Measurements from ENCODE around the gene FHDC1. TPM values are rescaled to one million over a fixed set of nuclear protein-coding genes. Genes with fewer than 3 reads are reported as not detected.

FHDC1 gene
- total RNA-seq, 1 donor from 2014 or later: 22.3 TPM

DNA sequence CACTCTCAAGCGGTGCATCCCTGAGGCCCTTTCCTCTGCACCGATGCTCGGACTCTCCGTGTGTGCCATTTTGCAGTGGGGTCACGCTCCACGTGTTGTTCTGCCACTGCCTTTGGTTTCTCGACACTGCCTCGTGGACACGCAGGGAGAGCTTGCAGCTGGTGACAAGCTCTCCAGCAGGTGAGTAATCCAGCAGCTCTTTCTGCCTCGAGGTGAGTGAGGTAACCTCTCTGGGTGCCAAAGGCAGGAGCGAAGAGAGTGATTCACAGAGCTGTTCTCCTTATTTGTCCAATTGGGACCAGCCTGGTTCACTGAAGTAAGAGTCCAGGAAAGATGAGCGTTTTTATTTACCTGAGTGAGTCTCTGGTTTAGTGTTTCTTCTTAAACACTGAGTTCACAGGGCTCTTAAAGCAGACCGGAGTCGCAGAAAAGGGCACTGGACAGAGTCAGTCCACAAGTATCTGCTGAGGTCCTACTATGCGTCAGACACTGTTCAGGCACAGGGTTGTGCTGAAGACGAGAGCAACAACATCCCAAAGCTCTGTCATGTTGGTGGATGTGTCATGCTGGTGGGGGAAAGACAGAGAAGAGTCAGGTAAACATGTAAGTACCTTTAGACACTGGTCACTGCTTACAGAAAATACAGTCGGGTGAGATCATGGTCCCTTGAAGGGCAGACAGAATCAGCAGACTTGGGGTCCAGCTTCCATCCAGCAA, 61.8 kb downstream of the FHDC1 start:
- H3K9me3 Mint-ChIP-seq (ENCODE audit: unreplicated experiment): no peaks in the 10 kb centered on the region
- TF ChIP-seq, protein P1, sequence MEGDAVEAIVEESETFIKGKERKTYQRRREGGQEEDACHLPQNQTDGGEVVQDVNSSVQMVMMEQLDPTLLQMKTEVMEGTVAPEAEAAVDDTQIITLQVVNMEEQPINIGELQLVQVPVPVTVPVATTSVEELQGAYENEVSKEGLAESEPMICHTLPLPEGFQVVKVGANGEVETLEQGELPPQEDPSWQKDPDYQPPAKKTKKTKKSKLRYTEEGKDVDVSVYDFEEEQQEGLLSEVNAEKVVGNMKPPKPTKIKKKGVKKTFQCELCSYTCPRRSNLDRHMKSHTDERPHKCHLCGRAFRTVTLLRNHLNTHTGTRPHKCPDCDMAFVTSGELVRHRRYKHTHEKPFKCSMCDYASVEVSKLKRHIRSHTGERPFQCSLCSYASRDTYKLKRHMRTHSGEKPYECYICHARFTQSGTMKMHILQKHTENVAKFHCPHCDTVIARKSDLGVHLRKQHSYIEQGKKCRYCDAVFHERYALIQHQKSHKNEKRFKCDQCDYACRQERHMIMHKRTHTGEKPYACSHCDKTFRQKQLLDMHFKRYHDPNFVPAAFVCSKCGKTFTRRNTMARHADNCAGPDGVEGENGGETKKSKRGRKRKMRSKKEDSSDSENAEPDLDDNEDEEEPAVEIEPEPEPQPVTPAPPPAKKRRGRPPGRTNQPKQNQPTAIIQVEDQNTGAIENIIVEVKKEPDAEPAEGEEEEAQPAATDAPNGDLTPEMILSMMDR (IDR thresholded peaks at IDR 0.05): no peak
- peaks cover 22% of the 10 kb centered on the region for H3K4me1 Mint-ChIP-seq (ENCODE audit: unreplicated experiment)
- no peak overlapping the region for H3K27ac Mint-ChIP-seq (ENCODE audit: unreplicated experiment)
- H3K36me3 Mint-ChIP-seq (ENCODE audit: unreplicated experiment): no peaks in the 10 kb centered on the region
- DNase-seq (ENCODE audit: extremely low spot score, unreplicated experiment): no peak
- no peak overlapping the region for H3K4me3 Mint-ChIP-seq (ENCODE audit: unreplicated experiment)
- H3K27me3 Mint-ChIP-seq (ENCODE audit: unreplicated experiment): no peaks in the 10 kb centered on the region

DNA sequence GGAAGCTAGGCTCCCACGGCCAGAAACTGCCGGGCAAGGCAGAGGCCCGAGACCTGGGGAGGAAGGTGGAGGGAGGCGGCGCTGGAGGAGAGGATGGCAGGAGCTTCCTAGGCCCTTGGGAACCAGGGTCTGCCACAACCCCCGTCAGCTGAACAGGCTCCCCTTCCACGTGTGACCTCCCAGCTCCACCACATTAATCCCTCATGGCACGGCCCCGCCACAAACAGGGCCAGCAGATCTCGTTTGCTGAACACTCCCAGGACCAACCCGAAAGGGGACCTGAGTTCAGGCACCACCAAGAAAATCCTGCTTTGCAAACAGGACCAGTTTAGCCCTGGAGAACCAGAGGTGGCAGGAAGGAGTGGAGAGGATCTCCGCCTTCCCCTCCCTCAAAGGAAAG, 62.7 kb downstream of the FHDC1 start:
- H3K9me3 Mint-ChIP-seq (ENCODE audit: unreplicated experiment): no peaks in the 10 kb centered on the region
- H3K27ac Mint-ChIP-seq (ENCODE audit: unreplicated experiment): no peak overlapping the region

DNA sequence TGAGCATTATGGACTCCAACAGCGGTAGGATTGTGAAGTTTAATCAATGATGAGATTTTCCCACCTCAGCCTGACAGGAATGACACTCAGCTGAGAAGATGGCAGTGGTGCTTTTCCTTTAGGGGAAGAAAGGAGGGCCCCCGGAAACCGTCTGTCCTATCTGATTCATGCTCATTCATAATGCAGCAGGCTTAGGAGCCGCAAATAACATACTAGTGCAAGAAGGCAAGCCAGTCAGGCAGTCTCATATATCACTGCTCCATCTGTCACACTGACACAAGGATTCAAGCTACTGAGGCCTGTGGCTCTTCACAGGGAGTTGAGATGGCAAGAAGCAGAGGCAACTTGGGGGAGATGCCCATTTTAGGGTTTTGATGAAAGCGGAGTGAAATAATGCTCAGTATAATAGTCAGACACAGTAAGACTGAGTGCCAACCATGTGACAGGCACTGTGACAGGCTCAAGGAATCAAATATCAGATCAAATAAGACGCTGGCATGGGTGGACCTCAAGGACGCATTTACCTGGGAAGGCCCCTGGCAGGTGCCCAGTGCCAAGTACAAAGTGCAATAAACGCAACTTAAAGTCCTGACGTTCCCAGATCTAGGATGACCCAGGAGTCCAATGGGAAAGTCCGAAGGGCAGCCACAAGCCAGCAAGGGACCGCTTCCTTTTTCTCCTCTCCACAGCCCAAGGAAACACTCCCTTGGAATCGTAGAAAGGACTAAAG, 63.4 kb downstream of the FHDC1 start:
- DNase-seq (ENCODE audit: extremely low spot score, unreplicated experiment): no peak
- H3K36me3 Mint-ChIP-seq (ENCODE audit: unreplicated experiment): no peaks in the 10 kb centered on the region
- TF ChIP-seq, protein P1 (IDR thresholded peaks at IDR 0.05): no peak
- H3K4me1 Mint-ChIP-seq (ENCODE audit: unreplicated experiment): peaks cover 26% of the 10 kb centered on the region
- H3K4me3 Mint-ChIP-seq (ENCODE audit: unreplicated experiment): no peak overlapping the region
- H3K27me3 Mint-ChIP-seq (ENCODE audit: unreplicated experiment): no peaks in the 10 kb centered on the region
- H3K27ac Mint-ChIP-seq (ENCODE audit: unreplicated experiment): no peak overlapping the region
- no peaks in the 10 kb centered on the region for H3K9me3 Mint-ChIP-seq (ENCODE audit: unreplicated experiment)

More for the DNA sequence above, 62.7 kb downstream of the FHDC1 start:
- no peak for DNase-seq (ENCODE audit: extremely low spot score, unreplicated experiment)
- H3K4me1 Mint-ChIP-seq (ENCODE audit: unreplicated experiment): peaks cover 25% of the 10 kb centered on the region
- H3K27me3 Mint-ChIP-seq (ENCODE audit: unreplicated experiment): no peaks in the 10 kb centered on the region
- H3K36me3 Mint-ChIP-seq (ENCODE audit: unreplicated experiment): no peaks in the 10 kb centered on the region
- H3K4me3 Mint-ChIP-seq (ENCODE audit: unreplicated experiment): no peak overlapping the region
- TF ChIP-seq, protein P1 (IDR thresholded peaks at IDR 0.05): no peak

- TF ChIP-seq, protein P1 (IDR thresholded peaks at IDR 0.05): no peak
- peaks cover 26% of the 10 kb centered on the region for H3K4me1 Mint-ChIP-seq (ENCODE audit: unreplicated experiment)
- no peaks in the 10 kb centered on the region for H3K36me3 Mint-ChIP-seq (ENCODE audit: unreplicated experiment)
- no peak for DNase-seq (ENCODE audit: extremely low spot score, unreplicated experiment)
- H3K27ac Mint-ChIP-seq (ENCODE audit: unreplicated experiment): no peak overlapping the region
- no peaks in the 10 kb centered on the region for H3K9me3 Mint-ChIP-seq (ENCODE audit: unreplicated experiment)
- H3K4me3 Mint-ChIP-seq (ENCODE audit: unreplicated experiment): no peak overlapping the region
- no peaks in the 10 kb centered on the region for H3K27me3 Mint-ChIP-seq (ENCODE audit: unreplicated experiment)
Observed at GRCh38 chr4:153000076-153000420, 63.9 kb downstream of the FHDC1 start.

DNA sequence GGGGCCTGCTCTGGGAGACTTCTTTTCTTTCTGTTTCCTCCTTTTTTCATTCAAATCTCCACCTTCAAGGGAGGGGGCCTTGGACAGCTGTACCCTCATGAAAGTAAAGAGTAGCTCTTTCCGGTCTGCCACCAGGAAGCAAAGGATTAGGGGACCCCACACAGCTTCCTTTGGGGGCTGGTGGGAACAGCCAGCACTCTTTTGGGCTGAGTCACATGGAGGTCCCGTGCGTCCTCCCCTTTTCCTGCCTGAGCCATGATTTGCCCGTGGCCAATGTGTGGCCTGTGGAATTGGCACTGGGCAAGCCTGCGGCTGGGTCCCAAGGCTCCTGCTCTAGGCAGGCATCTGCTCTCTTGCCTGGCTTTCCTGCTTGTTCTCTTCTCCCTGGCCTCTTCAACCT, 65.5 kb downstream of the FHDC1 start:
- peak overlapping the region; percentile 62 for H3K27ac Mint-ChIP-seq (ENCODE audit: unreplicated experiment)
- H3K27me3 Mint-ChIP-seq (ENCODE audit: unreplicated experiment): no peaks in the 10 kb centered on the region
- no peak overlapping the region for H3K4me3 Mint-ChIP-seq (ENCODE audit: unreplicated experiment)
- TF ChIP-seq, protein P1 (IDR thresholded peaks at IDR 0.05): no peak
- no peak for DNase-seq (ENCODE audit: extremely low spot score, unreplicated experiment)
- peaks cover 23% of the 10 kb centered on the region for H3K4me1 Mint-ChIP-seq (ENCODE audit: unreplicated experiment)
- no peaks in the 10 kb centered on the region for H3K36me3 Mint-ChIP-seq (ENCODE audit: unreplicated experiment)
- no peaks in the 10 kb centered on the region for H3K9me3 Mint-ChIP-seq (ENCODE audit: unreplicated experiment)

Data from osteocyte (in vitro differentiated cells).